K562 (cell line): ENCODE data around the gene SGMS1.

ENCODE experiments used
- ETV6 ChIP-seq, 3 experiments: fragments of 150-350 bp in 1 of 3; sonication (generic) in 1 of 3; formaldehyde crosslinking in 1 of 3; IDR thresholded peaks; 2 replicates each; pipeline versions ENCODE4 v1.6.1 to v1.8.0; 2014 to 2022; ENCODE audit warnings: borderline replicate concordance in 2 of 3, low read depth in 2 of 3, antibody characterized with exemption in 1 of 3, low read length in 1 of 3, mild to moderate bottlenecking in 1 of 3, missing genetic modification reagents in 1 of 3
- GABPA ChIP-seq: fragments of 200-800 bp; sonication (Bioruptor generic); conservative IDR thresholded peaks from 2 replicates; pipeline ENCODE4 v1.6.1; 2016; ENCODE audit warnings: low read depth, missing genetic modification characterization, missing compliant biosample characterization
- JUND ChIP-seq, 2 experiments: IDR thresholded peaks; 2 replicates in 1 of 2; 3 replicates in 1 of 2; pipeline ENCODE4 v1.6.1; 2011; ENCODE audit warnings: borderline replicate concordance in 2 of 2, low read depth in 2 of 2, low read length in 2 of 2, improper control_type of control experiment in 1 of 2, missing biosample characterization in 1 of 2, missing genetic modification characterization in 1 of 2, missing genetic modification reagents in 1 of 2
- MXI1 ChIP-seq: IDR thresholded peaks from 2 replicates; pipeline ENCODE4 v1.6.1; 2011; ENCODE audit warnings: low read depth, mild to moderate bottlenecking, improper control_type of control experiment, low read length
- NCOA2 ChIP-seq, 2 experiments: fragments of 450-650 bp; IDR thresholded peaks; 2 replicates each; pipeline ENCODE4 v1.6.1; 2018; ENCODE audit warnings: mild to moderate bottlenecking in 2 of 2, moderate library complexity in 1 of 2; ENCODE audit not compliant: partially characterized antibody in 2 of 2
- POLR2AphosphoS5 ChIP-seq: IDR thresholded peaks from 2 replicates; pipeline ENCODE4 v1.6.1; 2011; ENCODE audit warnings: mild to moderate bottlenecking, low read depth, low read length, moderate library complexity; ENCODE audit not compliant: control insufficient read depth, insufficient read depth
- ZNF174 ChIP-seq: fragments of 250-450 bp; sonication (Bioruptor Pico); IDR thresholded peaks from 2 replicates; pipeline ENCODE4 v1.4.0; 2020; ENCODE audit warnings: mild to moderate bottlenecking
- ZNF24 ChIP-seq: fragments of 450-650 bp; IDR thresholded peaks from 2 replicates; pipeline ENCODE4 v1.6.1; 2016
- TF ChIP-seq, protein P1 (sequence below), 3 experiments: IDR thresholded peaks in 2 of 3; conservative IDR thresholded peaks in 1 of 3; 2 replicates each; pipeline ENCODE4 v1.5.1; 2011 to 2012; ENCODE audit warnings: low read length in 3 of 3, mild to moderate bottlenecking in 3 of 3, control low read depth in 2 of 3, improper control_type of control experiment in 1 of 3, inconsistent platforms in 1 of 3, low read depth in 1 of 3, mixed read lengths in 1 of 3, moderate library complexity in 1 of 3; ENCODE audit not compliant: insufficient read depth in 2 of 3

DNA sequence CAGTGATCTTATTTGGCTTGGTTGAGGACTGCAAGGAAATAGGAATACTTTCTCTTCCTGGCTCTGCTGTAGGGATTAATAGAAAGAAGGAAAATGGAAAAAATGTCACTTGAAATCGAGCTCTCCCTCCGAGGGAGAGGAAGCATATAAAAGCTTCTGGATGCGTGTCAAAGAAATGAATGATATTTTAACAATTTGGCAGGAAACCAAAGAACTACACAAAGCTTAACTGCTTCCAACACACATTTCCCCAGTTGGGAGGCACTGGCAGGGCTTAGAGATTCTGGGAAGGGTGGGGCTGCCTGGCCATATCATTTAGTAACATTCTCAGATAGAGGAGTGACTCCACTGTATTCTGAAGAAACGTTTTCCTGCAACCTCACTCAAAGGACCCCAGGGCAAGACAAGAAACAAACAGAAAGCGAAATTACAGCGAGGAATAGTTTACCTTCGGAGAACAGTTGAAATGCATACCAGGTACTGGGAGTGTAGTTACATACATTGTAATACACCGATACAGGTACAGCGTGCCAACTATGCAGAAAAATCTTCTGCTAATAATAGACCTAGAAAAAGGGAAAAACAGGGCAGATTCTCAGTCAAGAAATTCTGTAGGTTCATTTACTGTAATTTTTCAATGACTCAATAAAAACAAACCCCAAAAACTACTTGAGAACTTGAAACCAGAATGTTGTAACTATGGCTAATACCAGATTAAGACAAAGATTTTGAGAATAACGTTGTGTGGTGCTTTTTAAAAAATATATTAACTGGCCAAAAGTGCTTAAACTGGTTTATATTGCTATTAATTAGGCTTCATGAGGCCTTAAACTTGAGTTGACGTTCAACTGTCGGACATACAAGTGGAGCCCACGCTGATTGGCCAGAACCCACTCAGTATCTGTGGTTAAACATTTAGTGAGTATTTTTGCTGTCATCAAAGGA, 296.7 kb downstream of the SGMS1 start:
- no peak for TF ChIP-seq ZNF24
- peak; percentile 88 for TF ChIP-seq MXI1
- no peak for TF ChIP-seq GABPA (tag)
- no peak for TF ChIP-seq NCOA2 (IDR thresholded peaks at IDR 0.05; ENCODE audit: partially characterized antibody in 2 of 2)
- 0 out of 2 replicates have a peak, but pooled peaks have one; percentile 17 for TF ChIP-seq ZNF174 (CRISPR knock-in tag)
- peak in 1 of 2 experiments; percentile 92; a peak in 2 of 4 replicates for TF ChIP-seq ETV6 (IDR thresholded peaks at IDR 0.05; ENCODE audit: borderline replicate concordance in 1 of 2, low read depth in 2 of 2, low read length in 1 of 2)
- TF ChIP-seq ETV6 (CRISPR knock-in tag; IDR thresholded peaks at IDR 0.05; ENCODE audit: borderline replicate concordance), result no peak
- TF ChIP-seq, protein P1, sequence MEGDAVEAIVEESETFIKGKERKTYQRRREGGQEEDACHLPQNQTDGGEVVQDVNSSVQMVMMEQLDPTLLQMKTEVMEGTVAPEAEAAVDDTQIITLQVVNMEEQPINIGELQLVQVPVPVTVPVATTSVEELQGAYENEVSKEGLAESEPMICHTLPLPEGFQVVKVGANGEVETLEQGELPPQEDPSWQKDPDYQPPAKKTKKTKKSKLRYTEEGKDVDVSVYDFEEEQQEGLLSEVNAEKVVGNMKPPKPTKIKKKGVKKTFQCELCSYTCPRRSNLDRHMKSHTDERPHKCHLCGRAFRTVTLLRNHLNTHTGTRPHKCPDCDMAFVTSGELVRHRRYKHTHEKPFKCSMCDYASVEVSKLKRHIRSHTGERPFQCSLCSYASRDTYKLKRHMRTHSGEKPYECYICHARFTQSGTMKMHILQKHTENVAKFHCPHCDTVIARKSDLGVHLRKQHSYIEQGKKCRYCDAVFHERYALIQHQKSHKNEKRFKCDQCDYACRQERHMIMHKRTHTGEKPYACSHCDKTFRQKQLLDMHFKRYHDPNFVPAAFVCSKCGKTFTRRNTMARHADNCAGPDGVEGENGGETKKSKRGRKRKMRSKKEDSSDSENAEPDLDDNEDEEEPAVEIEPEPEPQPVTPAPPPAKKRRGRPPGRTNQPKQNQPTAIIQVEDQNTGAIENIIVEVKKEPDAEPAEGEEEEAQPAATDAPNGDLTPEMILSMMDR (IDR thresholded peaks at IDR 0.05 in 2 of 3, conservative IDR thresholded peaks at IDR 0.05 in 1 of 3; ENCODE audit: insufficient read depth in 2 of 3, low read depth in 1 of 3, low read length in 3 of 3), result peak in 1 of 3 experiments; percentile 16; a peak in 1 of 6 replicates
- TF ChIP-seq JUND (IDR thresholded peaks at IDR 0.05; ENCODE audit: borderline replicate concordance, low read depth, low read length), result peak; percentile 92
- peak; percentile 75; the same call in 1 of the 3 replicates for TF ChIP-seq JUND (tag; IDR thresholded peaks at IDR 0.05; ENCODE audit: borderline replicate concordance, low read depth, low read length)
- peak; percentile 99 for TF ChIP-seq POLR2AphosphoS5
